GM12874 (cell line): ENCODE measurements around the gene RAB11FIP3.

ENCODE experiments used
- TF ChIP-seq, protein P1 (sequence below): IDR thresholded peaks from 2 replicates; pipeline ENCODE4 v1.5.1; 2011; ENCODE audit warnings: low read depth, mild to moderate bottlenecking, control low read depth, low read length, moderate library complexity; ENCODE audit not compliant: insufficient read depth

The RAB11FIP3 gene

DNA sequence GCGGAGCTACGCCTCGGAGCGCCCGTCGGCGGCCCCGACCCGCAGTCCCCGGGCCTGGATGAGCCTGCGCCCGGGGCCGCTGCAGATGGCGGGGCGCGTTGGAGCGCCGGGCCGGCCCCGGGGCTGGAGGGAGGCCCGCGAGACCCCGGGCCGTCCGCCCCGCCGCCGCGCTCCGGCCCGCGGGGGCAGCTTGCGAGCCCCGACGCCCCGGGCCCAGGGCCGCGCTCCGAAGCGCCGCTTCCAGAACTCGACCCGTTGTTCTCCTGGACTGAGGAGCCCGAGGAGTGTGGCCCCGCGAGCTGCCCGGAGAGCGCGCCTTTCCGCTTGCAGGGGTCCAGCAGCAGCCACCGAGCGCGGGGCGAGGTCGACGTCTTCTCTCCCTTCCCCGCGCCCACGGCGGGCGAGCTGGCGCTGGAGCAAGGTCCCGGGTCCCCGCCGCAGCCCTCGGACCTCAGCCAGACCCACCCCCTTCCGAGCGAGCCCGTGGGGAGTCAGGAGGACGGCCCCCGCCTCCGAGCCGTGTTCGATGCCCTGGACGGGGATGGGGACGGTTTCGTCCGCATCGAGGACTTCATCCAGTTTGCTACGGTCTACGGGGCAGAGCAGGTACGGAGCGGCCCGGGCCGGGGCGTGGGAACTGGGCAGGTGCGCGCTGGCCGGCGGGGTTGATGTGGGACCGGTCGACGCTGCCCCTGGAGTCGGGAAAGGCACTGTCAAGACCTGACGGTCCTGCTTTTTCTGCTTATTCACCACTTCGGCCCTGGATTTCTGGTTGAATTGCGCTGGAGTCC, 861 bp downstream of the RAB11FIP3 start:
- TF ChIP-seq, protein P1, sequence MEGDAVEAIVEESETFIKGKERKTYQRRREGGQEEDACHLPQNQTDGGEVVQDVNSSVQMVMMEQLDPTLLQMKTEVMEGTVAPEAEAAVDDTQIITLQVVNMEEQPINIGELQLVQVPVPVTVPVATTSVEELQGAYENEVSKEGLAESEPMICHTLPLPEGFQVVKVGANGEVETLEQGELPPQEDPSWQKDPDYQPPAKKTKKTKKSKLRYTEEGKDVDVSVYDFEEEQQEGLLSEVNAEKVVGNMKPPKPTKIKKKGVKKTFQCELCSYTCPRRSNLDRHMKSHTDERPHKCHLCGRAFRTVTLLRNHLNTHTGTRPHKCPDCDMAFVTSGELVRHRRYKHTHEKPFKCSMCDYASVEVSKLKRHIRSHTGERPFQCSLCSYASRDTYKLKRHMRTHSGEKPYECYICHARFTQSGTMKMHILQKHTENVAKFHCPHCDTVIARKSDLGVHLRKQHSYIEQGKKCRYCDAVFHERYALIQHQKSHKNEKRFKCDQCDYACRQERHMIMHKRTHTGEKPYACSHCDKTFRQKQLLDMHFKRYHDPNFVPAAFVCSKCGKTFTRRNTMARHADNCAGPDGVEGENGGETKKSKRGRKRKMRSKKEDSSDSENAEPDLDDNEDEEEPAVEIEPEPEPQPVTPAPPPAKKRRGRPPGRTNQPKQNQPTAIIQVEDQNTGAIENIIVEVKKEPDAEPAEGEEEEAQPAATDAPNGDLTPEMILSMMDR, result no peak

DNA sequence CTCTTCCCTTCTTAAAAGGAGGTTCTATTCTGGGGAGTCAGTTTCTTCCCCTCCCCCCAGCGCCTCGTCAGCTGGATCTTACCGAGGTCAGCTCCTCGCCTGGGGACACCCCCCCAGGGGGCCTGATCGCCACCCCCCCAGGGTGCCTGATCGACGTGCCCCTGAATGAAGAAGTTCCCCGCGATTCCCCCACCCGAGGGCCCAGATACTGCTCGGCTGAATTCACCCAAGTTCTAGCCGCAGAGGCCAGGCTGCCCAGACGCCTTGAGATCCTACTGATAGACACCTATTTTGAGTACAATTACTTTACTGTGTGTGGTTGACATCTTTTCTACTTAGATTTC, 1.4 kb downstream of the RAB11FIP3 start:
- TF ChIP-seq, protein P1, result no peak

DNA sequence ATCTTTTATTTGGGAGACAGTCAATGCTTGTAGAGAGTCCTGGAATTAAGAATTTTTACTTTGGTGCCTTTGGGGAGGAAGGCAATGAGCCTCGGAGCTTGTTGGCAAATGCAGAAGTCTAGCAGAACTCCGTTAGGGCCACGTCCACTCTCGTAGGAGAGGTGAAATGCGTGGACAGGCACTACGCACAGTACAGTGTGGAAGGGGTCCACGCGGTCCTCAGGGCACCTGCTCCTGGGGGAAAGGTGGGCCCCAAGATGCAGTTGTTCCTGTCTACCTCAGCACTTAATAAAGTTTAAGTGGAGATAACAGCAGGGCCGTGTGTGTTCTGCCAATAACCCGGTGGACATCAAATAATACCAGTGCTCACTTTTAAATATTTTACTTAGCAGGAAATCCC, 1.8 kb downstream of the RAB11FIP3 start:
- TF ChIP-seq, protein P1, result no peak

DNA sequence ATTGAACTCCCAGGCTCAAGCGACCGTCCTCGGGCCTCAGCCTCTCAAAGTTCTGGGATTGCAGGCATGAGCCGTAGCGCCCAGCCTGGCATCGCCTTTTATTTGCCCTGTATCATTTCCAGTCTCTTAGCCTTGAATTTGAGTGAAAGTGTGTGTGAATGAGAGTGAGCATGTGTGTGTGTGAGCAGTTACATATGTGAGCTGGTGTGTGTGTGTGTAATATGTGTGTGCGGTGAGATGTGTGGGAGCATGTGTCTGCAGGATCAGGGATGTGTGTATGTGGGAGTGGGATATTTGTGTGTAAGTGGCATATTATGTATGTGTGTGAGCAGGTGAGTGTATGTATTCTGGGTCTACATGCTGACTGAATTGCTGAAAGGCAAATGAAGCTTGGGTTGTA, 5.5 kb downstream of the RAB11FIP3 start:
- TF ChIP-seq, protein P1, result no peak

DNA sequence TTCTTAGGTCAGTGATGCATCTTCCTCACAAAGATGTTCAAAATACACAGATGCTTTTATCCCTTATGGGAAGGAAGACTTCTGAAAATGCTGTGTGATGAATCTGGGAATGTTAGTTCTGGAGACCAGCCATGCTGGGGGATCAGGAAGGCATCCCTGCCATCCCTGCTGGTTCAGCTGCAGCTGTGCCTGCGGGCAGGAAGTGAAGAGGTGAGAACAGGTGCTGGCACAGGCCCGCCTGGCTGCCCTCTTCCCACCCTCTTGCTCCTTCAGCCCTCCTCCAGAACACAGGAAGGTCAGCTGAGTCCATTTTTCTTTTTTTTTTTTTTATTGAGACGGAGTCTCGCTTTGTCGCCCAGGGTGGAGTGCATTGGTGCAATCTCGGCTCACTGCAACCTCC, 15.2 kb downstream of the RAB11FIP3 start:
- TF ChIP-seq, protein P1, result no peak

DNA sequence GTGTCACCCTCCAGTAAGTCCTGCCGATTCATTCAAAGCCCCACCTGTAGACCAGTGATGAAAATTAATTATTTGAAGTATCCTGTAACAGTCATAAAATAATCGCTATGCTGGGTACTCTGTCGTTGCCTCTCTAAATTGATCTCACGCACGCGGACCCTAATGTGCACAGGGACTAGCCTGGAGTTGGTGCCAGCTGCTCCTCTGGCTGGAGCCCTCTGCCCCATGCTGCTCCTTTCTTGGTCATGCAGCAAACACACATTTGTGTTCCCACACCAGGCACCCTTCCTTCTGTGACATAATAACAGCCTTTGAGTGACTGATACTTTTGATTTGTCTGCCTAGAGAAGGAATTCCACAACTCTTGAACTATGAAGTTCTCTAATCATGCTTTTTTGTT, 16.0 kb downstream of the RAB11FIP3 start:
- TF ChIP-seq, protein P1, result no peak

DNA sequence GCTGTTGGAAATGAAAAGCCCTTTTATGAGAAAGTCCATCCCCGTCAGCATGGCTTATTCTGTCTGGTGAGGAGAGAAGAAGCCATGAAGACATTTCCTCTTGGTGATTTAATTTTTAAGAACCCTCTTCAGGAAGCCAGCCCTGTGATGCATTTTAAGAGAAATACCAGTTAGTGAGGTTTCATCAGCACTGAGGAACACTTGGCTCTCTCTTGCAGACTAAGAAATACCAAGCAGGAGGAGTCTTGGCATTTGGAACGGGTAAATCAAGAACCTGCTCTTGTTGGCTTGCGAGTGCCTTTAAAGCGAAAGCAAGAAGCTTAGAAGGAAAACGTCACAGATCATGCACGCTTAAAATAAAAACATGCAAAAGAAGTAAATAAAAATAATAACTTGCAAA, 17.5 kb downstream of the RAB11FIP3 start:
- TF ChIP-seq, protein P1, result no peak

DNA sequence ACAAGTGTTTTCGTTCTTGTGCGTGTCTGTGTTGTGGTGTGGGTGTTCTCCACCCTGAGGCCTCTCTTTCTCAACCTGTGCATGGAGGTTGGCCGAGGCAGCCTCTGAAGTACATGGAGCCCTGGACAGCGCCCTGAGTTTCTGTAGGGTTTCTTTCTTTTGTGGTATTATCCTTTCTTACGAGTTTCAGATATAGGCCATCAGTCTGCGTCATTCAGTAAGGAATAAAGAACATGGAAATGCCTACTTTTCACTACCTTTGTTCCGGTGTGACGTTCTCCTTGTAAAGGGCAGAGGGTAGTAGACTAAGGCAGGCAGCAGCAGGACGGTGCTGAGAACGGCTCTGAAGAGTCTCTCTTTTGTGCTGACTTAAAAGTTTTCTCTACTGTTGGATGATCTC, 18.6 kb downstream of the RAB11FIP3 start:
- TF ChIP-seq, protein P1, result no peak
